ENCODE data around the gene AHSG.

- no peak for TF ChIP-seq CTCF (IDR thresholded peaks at IDR 0.05)
- TF ChIP-seq POLR2A (IDR thresholded peaks at IDR 0.05) = no peak
Observed at GRCh38 chr3:186653984-186654383, 41.1 kb downstream of the AHSG start.
